ENCODE results near the gene REV3L. TPM values are rescaled to one million over a fixed set of nuclear protein-coding genes. Genes with fewer than 3 reads are reported as not detected.

REV3L gene
- total RNA-seq, 2 donors from 2014 or later, result 18.9 to 19.8 TPM

GRCh38 chr6:111472933-111473435 lies 10.0 kb downstream of the REV3L start:
- Mint-ChIP-seq H3K4me3 (no peak overlapping the region), H3K36me3 (ENCODE audit: low read depth) (no peaks in the 10 kb centered on the region), H3K27me3 (no peaks in the 10 kb centered on the region), H3K27ac (no peak overlapping the region), H3K4me1 (peaks cover 26% of the 10 kb centered on the region)
- no peaks in the 10 kb centered on the region for H3K9me3 ChIP-seq (ENCODE audit: control insufficient read depth, low read length, poor library complexity, severe bottlenecking)
- no peak for ATAC-seq
- DNase-seq, result no peak

- DNase-seq, result no peak
- no peaks in the 10 kb centered on the region for H3K9me3 ChIP-seq (ENCODE audit: control insufficient read depth, low read length, poor library complexity, severe bottlenecking)
- Mint-ChIP-seq H3K27ac (no peak overlapping the region), H3K36me3 (ENCODE audit: low read depth) (no peaks in the 10 kb centered on the region), H3K27me3 (no peaks in the 10 kb centered on the region), H3K4me3 (no peak overlapping the region), H3K4me1 (peaks cover 21% of the 10 kb centered on the region)
- ATAC-seq, result no peak
These were observed 11.1 kb downstream of the REV3L start for GRCh38 chr6:111471958-111472357.

- no peak for ATAC-seq
- peaks cover 20% of the 10 kb centered on the region for H3K4me1 Mint-ChIP-seq
- H3K4me3 Mint-ChIP-seq, result no peak overlapping the region
These were observed 11.5 kb downstream of the REV3L start for GRCh38 chr6:111471533-111471932.

GRCh38 chr6:111470991-111471390 lies 12.0 kb downstream of the REV3L start:
- peaks cover 20% of the 10 kb centered on the region for H3K4me1 Mint-ChIP-seq
- H3K27me3 Mint-ChIP-seq, result no peaks in the 10 kb centered on the region
- no peak overlapping the region for H3K4me3 Mint-ChIP-seq
- ATAC-seq (no peak), DNase-seq (no peak)
- H3K36me3 Mint-ChIP-seq (ENCODE audit: low read depth), result no peaks in the 10 kb centered on the region
- no peaks in the 10 kb centered on the region for H3K9me3 ChIP-seq (ENCODE audit: control insufficient read depth, low read length, poor library complexity, severe bottlenecking)
- no peak overlapping the region for H3K27ac Mint-ChIP-seq

More at GRCh38 chr6:111471533-111471932, 11.5 kb downstream of the REV3L start:
- no peaks in the 10 kb centered on the region for H3K9me3 ChIP-seq (ENCODE audit: control insufficient read depth, low read length, poor library complexity, severe bottlenecking)
- H3K36me3 Mint-ChIP-seq (ENCODE audit: low read depth), result no peaks in the 10 kb centered on the region
- H3K27me3 Mint-ChIP-seq, result no peaks in the 10 kb centered on the region
- DNase-seq, result no peak
- no peak overlapping the region for H3K27ac Mint-ChIP-seq

GRCh38 chr6:111469543-111469942 lies 13.5 kb downstream of the REV3L start:
- no peaks in the 10 kb centered on the region for H3K36me3 Mint-ChIP-seq (ENCODE audit: low read depth)
- peaks cover 20% of the 10 kb centered on the region for H3K4me1 Mint-ChIP-seq
- H3K27ac Mint-ChIP-seq, result no peak overlapping the region
- no peaks in the 10 kb centered on the region for H3K9me3 ChIP-seq (ENCODE audit: control insufficient read depth, low read length, poor library complexity, severe bottlenecking)
- H3K4me3 Mint-ChIP-seq, result peak overlapping the region; percentile 41
- no peaks in the 10 kb centered on the region for H3K27me3 Mint-ChIP-seq
- no peak for ATAC-seq
- no peak for DNase-seq

GRCh38 chr6:111468329-111469012 lies 14.5 kb downstream of the REV3L start:
- Mint-ChIP-seq H3K4me1 (peaks cover 16% of the 10 kb centered on the region), H3K4me3 (no peak overlapping the region), H3K27me3 (no peaks in the 10 kb centered on the region), H3K36me3 (ENCODE audit: low read depth) (no peaks in the 10 kb centered on the region), H3K27ac (peak overlapping the region; percentile 62)
- ATAC-seq, result no peak
- no peak for DNase-seq
- H3K9me3 ChIP-seq (ENCODE audit: control insufficient read depth, low read length, poor library complexity, severe bottlenecking), result no peaks in the 10 kb centered on the region

- Mint-ChIP-seq H3K4me3 (no peak overlapping the region), H3K27me3 (no peaks in the 10 kb centered on the region), H3K27ac (peak overlapping the region; percentile 71), H3K36me3 (ENCODE audit: low read depth) (peaks cover 6% of the 10 kb centered on the region), H3K4me1 (peaks cover 19% of the 10 kb centered on the region)
- ATAC-seq, result no peak
- DNase-seq, result no peak
- H3K9me3 ChIP-seq (ENCODE audit: control insufficient read depth, low read length, poor library complexity, severe bottlenecking), result no peaks in the 10 kb centered on the region
These were observed 18.8 kb downstream of the REV3L start for GRCh38 chr6:111464184-111464583.

- H3K9me3 ChIP-seq (ENCODE audit: control insufficient read depth, low read length, poor library complexity, severe bottlenecking), result peaks cover 4% of the 10 kb centered on the region
- ATAC-seq (no peak), DNase-seq (no peak)
- Mint-ChIP-seq H3K36me3 (ENCODE audit: low read depth) (peaks cover 6% of the 10 kb centered on the region), H3K27me3 (no peaks in the 10 kb centered on the region), H3K4me1 (peaks cover 19% of the 10 kb centered on the region), H3K27ac (peak overlapping the region; percentile 75), H3K4me3 (no peak overlapping the region)
These were observed 20.1 kb downstream of the REV3L start for GRCh38 chr6:111462770-111463391.

GRCh38 chr6:111461860-111462259 lies 21.2 kb downstream of the REV3L start:
- Mint-ChIP-seq H3K36me3 (ENCODE audit: low read depth) (peaks cover 9% of the 10 kb centered on the region), H3K27me3 (no peaks in the 10 kb centered on the region), H3K4me3 (peak overlapping the region; percentile 72), H3K27ac (peak overlapping the region; percentile 75), H3K4me1 (peaks cover 19% of the 10 kb centered on the region)
- ATAC-seq (peak; percentile 63), DNase-seq (no peak)
- H3K9me3 ChIP-seq (ENCODE audit: control insufficient read depth, low read length, poor library complexity, severe bottlenecking), result peaks cover 4% of the 10 kb centered on the region

GRCh38 chr6:111458670-111459232 lies 24.3 kb downstream of the REV3L start:
- no peak overlapping the region for H3K27ac Mint-ChIP-seq
- H3K4me1 Mint-ChIP-seq, result peaks cover 21% of the 10 kb centered on the region
- H3K27me3 Mint-ChIP-seq, result no peaks in the 10 kb centered on the region
- ATAC-seq (no peak), DNase-seq (no peak)
- no peak overlapping the region for H3K4me3 Mint-ChIP-seq
- H3K9me3 ChIP-seq (ENCODE audit: control insufficient read depth, low read length, poor library complexity, severe bottlenecking), result peaks cover 4% of the 10 kb centered on the region
- peaks cover 9% of the 10 kb centered on the region for H3K36me3 Mint-ChIP-seq (ENCODE audit: low read depth)

- Mint-ChIP-seq H3K27me3 (no peaks in the 10 kb centered on the region), H3K4me3 (no peak overlapping the region), H3K4me1 (peaks cover 7% of the 10 kb centered on the region), H3K36me3 (ENCODE audit: low read depth) (peaks cover 9% of the 10 kb centered on the region), H3K27ac (no peak overlapping the region)
- ATAC-seq (no peak), DNase-seq (no peak)
- peaks cover 4% of the 10 kb centered on the region for H3K9me3 ChIP-seq (ENCODE audit: control insufficient read depth, low read length, poor library complexity, severe bottlenecking)
These were observed 26.8 kb downstream of the REV3L start for GRCh38 chr6:111456208-111456607.

- no peak for DNase-seq
- peaks cover 3% of the 10 kb centered on the region for H3K36me3 Mint-ChIP-seq (ENCODE audit: low read depth)
- ATAC-seq, result no peak
These were observed 32.4 kb downstream of the REV3L start for GRCh38 chr6:111450636-111451035.

GRCh38 chr6:111450087-111450486 lies 32.9 kb downstream of the REV3L start:
- peak overlapping the region; percentile 7 for H3K4me3 Mint-ChIP-seq
- H3K27ac Mint-ChIP-seq, result no peak overlapping the region
- no peaks in the 10 kb centered on the region for H3K27me3 Mint-ChIP-seq
- no peaks in the 10 kb centered on the region for H3K9me3 ChIP-seq (ENCODE audit: control insufficient read depth, low read length, poor library complexity, severe bottlenecking)
- ATAC-seq, result no peak
- H3K4me1 Mint-ChIP-seq, result peaks cover 17% of the 10 kb centered on the region
- no peak for DNase-seq
- peaks cover 6% of the 10 kb centered on the region for H3K36me3 Mint-ChIP-seq (ENCODE audit: low read depth)

More at GRCh38 chr6:111450636-111451035, 32.4 kb downstream of the REV3L start:
- Mint-ChIP-seq H3K4me1 (peaks cover 14% of the 10 kb centered on the region), H3K4me3 (no peak overlapping the region), H3K27me3 (no peaks in the 10 kb centered on the region), H3K27ac (peak overlapping the region; percentile 11)
- no peaks in the 10 kb centered on the region for H3K9me3 ChIP-seq (ENCODE audit: control insufficient read depth, low read length, poor library complexity, severe bottlenecking)

Measured in T-helper 17 cell (primary cell).